ENCODE data around the gene CCNY.

DNA sequence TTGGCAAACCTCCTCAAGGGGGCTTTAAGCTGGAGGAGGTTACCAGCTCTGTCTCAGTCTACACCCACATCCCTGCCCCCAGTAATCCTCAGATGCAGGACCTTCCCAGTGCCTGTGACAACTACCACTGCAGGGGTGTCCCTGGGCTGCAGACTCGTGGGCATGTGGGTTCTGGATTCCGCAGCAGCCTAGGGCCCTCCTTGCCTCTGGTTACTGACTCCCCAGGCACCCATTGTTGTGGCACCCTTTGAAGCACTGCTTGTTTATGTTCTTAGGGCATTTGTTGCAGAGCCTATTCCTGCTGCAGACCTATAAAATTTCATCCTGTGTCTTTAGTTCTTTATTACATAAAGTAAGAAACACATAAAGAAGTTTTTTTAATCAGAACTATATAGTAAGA, 217.7 kb downstream of the CCNY start:
- TF ChIP-seq, protein P1, sequence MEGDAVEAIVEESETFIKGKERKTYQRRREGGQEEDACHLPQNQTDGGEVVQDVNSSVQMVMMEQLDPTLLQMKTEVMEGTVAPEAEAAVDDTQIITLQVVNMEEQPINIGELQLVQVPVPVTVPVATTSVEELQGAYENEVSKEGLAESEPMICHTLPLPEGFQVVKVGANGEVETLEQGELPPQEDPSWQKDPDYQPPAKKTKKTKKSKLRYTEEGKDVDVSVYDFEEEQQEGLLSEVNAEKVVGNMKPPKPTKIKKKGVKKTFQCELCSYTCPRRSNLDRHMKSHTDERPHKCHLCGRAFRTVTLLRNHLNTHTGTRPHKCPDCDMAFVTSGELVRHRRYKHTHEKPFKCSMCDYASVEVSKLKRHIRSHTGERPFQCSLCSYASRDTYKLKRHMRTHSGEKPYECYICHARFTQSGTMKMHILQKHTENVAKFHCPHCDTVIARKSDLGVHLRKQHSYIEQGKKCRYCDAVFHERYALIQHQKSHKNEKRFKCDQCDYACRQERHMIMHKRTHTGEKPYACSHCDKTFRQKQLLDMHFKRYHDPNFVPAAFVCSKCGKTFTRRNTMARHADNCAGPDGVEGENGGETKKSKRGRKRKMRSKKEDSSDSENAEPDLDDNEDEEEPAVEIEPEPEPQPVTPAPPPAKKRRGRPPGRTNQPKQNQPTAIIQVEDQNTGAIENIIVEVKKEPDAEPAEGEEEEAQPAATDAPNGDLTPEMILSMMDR (IDR thresholded peaks at IDR 0.05) = no peak
- TF ChIP-seq POLR2A (IDR thresholded peaks at IDR 0.05) (no peak), POLR2AphosphoS5 (IDR thresholded peaks at IDR 0.05) (no peak), EP300 (IDR thresholded peaks at IDR 0.05) (no peak)
